GM12873 (cell line): Measurements from ENCODE around the gene ATG9A.

Source experiments
- CTCF ChIP-seq: IDR thresholded peaks from 2 replicates; pipeline ENCODE4 v1.5.1; 2012; ENCODE audit warnings: low read depth, mild to moderate bottlenecking, moderate library complexity, low read length, control low read depth; ENCODE audit not compliant: insufficient read depth; ENCODE audit errors: missing control alignments

ATG9A gene

GRCh38 chr2:219178377-219179175, 50.9 kb downstream of the ATG9A start:
- no peak for TF ChIP-seq CTCF

- TF ChIP-seq CTCF = peak; percentile 40
Measured at GRCh38 chr2:219177552-219178376, 51.7 kb downstream of the ATG9A start, which contains the start of gene RETREG2. RETREG2 (plus strand) TSS chr2:219178275; CDS start chr2:219178353, 78 bp downstream.

GRCh38 chr2:219176818-219177551, 52.5 kb downstream of the ATG9A start, which contains the start of gene CNPPD1:
CNPPD1 (minus strand) TSS chr2:219176925; CDS start chr2:219176828, 97 bp downstream.
- no peak for TF ChIP-seq CTCF

GRCh38 chr2:219175928-219176817, 53.3 kb downstream of the ATG9A start:
- no peak for TF ChIP-seq CTCF

GRCh38 chr2:219175486-219175885, 54.0 kb downstream of the ATG9A start:
- TF ChIP-seq CTCF = no peak

- TF ChIP-seq CTCF = no peak
Measured at GRCh38 chr2:219174801-219175200, 54.6 kb downstream of the ATG9A start.
